HG02642 (cell line): ENCODE data around the gene PTGES3.
"Not testable (repeated sequence)": the region's sequence is repeated elsewhere in the genome, so short reads cannot be mapped to it uniquely, and the experiment has no call there.

Source experiments
- ATAC-seq: cut with Tn5 transposase; IDR thresholded peaks from one replicate; pipeline ENCODE4 v1.9.1; 2021; ENCODE audit warnings: mild to moderate bottlenecking; ENCODE audit not compliant: unreplicated experiment, poor library complexity

Gene PTGES3

DNA sequence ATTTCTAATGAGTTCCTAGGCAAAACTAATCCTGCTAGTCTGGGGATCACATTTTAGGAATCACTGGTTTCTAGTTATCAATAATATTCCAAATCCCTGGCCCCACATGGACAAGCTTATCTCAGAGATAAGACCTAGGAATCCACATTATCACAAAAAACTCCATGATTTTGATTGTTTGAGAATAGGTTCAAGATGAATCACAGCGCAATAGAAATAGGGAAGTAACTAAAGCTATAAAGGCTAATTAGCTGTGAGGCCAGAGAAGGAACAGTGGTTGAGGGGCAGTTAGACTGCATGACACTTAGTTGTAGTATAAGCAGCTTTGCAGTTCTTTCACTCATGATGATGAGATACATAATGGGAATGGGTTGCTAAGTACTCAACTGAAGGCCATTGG is 29.2 kb downstream of the PTGES3 start:
- no peak for ATAC-seq

DNA sequence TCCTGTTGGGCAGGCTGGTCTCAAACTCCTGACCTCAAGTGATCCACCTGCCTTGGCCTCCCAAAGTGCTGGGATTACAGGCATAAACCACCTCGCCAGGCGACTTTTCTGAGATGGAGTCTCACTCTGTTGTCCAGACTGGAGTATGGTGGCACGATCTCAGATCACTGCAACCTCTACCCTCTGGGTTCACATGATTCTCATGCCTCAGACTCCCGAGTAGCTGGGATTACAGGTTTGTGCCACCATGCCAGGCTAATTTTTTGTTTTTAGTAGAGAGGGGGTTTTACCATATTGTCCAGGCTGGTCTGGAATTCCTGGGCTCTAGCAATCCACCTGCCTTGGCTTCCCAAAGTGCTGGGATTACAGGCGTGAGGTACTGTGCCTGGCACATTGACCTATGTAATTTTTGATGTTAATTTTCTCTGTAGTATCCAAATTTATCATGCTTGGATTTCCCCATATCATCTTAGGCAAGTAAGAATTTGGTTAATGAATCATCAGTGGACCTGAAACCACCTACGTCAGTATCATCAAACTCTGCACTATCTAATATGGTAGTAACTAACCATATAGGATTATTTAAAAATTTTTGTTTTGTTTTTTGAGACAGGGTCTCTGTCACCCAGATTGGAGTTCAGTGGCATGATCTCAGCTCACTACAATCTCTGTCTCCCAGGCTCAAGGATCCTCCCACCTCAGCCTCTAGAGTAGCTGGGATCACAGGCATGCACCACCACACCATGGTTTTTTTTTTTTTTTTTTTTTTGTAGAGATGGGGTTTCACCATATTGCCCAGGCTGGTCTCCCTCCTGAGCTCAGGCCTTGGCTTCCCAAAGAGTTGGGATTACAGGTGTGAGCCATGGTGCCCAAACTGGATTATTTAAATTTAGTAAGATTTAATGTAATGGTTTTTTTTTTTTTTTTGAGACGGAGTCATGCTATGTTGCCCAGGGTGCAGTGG is 30.4 kb downstream of the PTGES3 start:
- ATAC-seq = no peak

DNA sequence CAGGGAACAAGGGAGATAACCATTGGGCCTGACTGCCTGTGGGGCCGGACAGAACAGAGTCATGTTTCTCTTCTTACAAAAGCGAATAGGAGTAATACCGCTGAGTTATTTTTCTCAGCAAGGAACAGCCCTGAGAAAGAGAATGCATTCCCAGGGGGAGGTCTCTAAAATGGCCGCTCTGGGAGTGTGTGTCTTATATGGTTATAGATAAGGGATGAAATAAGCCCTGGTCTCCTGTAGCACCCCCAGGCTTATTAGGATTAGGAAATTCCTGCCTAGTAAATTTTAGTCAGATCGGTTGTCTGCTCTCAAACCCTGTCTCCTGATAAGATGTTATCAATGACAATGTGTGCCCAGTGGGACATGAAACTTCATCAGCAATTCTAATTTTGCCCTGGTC is 34.3 kb downstream of the PTGES3 start:
- not testable (repeated sequence) for ATAC-seq

- not testable (repeated sequence) for ATAC-seq
Measured at GRCh38 chr12:56648023-56648422, 40.1 kb downstream of the PTGES3 start.

- ATAC-seq = peak; percentile 99
Measured at GRCh38 chr12:56645717-56646446, 42.2 kb downstream of the PTGES3 start, which contains the start of gene ATP5F1B. ATP5F1B (minus strand) TSS chr12:56645984; CDS start chr12:56645963, 21 bp downstream.

DNA sequence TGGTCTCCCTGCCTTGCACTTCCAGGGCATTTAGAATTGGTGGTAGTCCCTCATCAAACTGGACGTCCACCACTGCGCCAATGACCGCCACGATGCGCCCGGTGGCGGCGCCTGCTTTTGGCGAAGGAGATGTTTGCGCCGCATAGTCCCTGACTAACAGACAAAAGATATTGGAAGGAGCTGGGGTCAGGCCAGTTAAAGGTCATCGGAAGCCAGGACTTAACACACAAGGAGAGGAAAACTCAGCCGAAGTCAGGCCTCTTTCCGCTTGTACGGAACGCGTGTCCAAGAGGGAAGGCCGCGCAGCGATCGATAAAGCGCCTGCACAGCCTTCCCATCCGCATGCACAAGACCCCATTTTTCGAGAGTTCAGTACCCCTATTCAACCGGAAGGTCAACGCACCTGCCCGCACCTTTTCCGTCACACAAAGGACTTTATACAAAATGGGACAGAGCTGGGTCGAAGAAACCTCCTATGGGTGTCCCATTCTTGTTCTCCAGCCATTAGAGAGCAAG is 42.8 kb downstream of the PTGES3 start:
- ATAC-seq = no peak

DNA sequence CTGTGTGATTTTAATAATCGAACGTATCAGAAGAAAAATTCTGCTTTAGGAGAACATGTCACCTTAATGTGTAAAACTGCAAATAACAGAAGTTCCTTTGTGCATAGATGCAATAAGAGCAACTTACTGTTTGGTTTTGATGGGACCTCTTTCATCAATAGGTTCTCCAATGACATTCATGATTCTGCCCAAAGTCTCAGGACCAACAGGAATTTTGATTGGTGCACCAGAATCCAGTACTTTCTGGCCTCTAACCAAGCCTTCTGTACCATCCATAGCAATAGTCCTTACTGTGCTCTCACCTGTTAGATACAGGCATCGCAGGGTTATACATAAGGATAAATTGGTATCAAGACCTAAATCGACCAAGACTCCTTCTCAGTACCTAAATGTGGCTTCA is 43.4 kb downstream of the PTGES3 start:
- ATAC-seq = no peak

DNA sequence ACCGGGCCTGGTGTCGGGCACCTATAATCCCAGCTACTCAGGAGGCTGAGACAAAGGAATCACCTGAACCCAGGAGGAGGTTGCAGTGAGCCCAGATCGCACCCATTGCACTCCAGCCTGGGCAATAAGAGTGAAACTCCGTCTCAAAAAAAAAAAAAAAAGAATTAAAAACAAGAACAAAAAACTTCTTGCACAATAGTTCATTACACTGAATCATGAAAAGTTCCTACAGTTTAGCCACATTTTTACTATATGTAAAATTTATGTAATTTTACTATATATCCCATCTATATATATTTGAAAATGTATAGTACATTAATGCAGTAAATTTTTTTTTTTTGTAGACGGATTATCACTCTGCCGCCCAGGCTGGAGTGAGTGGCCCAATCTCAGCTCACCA is 46.9 kb downstream of the PTGES3 start:
- no peak for ATAC-seq

GRCh38 chr12:56637621-56638020 is 50.5 kb downstream of the PTGES3 start:
- ATAC-seq = no peak

DNA sequence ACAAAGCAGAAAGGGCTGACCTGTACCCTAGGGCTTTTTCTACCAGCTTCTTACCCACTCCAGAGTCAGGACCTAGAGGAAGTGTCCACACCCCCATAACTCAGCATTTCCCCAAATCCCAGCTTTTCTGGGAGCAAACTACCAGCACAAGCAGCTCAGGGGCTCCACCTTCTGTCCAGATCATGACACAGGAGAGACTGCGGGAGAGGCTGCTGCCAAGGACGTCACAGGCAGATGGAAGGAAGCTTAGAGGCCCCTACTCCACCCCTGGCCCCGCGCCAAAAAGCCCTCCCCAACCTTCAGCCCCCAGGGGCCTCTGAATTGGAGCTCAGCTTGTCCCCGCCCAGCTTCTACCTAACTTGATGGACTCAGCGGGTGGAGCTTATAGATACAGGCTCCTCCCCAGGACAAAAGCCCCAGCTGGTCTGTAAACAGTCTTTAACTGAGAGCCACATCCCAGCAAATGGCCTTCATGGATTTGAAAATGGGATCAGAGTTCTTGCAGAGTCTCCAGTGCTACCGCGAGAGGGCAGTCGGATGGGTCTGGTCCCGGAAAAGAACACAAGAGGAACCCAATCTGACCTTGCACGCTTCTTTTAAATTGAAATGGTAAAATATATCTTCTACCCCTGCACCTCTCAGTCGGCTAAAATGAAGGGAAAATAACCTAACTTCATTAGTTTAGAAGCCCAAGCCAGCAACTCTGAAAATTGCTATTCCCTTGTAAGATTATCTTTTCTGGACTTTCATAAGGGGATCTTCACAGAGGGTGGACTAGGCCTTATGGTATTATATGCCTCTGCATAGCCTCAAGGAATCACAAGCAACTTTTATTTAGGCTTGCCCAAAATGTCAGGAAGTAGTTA is 51.2 kb downstream of the PTGES3 start:
- peak; percentile 59 for ATAC-seq

DNA sequence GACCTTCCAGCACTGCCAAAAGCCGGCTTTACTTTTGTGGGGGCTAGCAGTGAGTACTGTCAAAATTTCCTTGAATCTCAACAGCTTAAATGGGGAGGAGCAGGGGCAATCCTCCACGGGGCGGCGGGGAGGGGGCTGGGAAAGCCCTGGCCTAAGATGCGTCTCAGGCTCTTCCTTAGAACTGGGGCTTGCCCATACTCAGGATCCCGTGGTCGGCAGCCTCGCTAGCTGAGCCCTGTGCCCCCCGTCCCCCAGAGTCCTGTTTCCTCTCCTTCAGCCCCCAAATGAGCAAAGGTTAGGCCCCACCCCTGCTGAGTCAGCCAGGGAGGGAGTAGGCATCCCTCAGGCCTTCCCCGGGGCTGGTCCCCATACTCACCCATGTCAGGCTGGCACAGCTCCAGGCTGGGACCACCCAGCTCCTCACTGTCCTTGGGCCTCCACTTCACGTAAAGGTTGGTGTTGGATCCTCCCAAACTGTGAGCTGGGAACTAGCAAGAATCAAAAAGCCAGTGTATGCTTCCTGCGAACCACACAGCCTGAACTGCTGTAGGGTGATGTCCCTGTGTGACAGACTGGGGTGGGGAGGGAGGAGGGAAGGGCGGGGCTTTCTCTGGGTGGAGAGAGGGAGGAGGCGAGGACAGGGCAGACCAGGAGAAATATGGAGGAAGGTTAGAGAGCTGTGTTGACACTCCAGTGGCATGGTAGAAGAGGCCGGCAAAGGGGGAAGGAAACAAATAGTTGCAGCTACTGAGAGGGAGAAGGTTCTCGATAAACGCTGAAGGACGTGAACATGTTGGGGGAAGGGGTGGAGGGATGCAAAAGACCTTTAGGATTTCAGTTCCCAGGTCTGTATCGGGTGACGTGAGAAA is 52.0 kb downstream of the PTGES3 start:
- ATAC-seq = peak; percentile 48

GRCh38 chr12:56634837-56635791 is 53.0 kb downstream of the PTGES3 start:
- peak; percentile 25 for ATAC-seq

- no peak for ATAC-seq
Measured at GRCh38 chr12:56634242-56634836, 53.7 kb downstream of the PTGES3 start.

DNA sequence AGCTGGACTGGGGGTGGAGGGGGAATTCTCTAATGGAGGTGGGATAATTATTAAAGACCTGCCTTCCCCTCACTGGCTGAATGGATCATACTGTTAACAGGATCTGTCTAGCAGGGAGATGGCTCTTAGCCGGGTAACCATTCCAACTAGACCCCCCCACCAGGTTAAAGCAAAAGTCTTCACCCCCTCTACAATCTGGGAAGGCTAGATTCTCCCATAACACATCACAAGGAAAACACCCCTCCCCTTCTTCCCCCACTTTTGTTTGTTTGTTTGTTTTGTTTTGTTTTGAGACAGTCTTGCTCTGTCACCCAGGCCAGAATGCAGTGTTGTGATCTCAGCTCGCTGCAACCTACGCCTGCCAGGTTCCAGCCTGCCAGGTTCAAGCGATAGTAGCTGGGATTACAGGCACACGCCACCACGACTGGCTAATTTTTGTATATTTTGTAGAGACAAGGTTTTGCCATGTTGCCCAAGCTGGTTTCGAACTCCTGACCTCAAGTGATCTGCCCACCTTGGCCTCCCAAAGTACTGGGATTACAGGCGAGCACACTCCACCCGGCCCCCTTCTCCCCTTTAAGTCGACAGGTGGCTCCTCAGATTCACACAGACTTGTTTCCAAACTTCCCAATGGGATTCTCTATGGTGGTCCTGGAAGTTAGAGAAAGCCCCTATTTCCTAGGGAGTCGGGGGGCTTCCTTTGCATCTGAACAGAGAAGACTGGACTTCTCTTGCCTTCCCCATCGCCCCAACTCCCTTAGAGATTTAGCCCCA is 54.4 kb downstream of the PTGES3 start:
- ATAC-seq = no peak

DNA sequence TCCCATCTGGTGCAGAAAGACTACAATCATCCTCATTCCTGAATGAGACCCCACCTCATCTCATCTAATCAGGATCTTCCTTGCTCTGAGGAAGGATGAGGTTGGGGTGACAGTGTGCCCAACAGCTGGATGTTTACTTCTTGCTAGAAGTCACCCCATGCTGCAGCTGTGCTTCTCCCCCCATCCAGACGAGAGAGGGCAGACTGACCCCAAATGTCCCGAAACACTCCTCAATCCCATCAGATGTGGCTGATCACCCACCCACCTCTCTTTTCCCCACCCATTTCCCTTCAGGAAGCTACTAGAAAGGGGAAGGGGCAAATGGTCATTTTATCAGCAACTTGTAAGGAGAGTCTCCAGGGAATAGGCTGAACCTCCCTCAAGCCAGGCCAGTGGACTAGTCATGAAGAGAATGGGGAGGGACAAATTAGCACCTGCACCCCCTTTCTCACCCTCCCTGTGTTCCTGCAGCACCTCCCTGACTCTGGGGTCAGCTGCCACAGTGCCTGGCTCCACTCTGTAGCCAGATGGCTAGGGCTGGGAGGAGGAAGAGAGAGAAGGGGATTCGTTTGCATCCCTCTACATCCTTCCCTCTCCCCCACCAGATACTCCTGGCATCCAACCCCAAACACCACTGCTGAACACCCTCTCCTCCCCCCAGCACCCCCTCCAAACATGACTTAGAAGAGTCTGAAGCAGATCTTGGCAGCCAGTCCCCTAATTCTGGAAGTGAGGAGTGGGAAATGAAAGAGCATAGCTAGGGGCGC is 55.2 kb downstream of the PTGES3 start:
- no peak for ATAC-seq
